HepG2 (cell line): ENCODE data around the gene ABCC1. TPM values are rescaled to one million over a fixed set of nuclear protein-coding genes. Genes with fewer than 3 reads are reported as not detected.
A peak's percentile ranks its signal among the peaks of the same experiment; 100 is the strongest.

ENCODE experiments used
- ATAC-seq: fragments of 200-7000 bp; cut with Tn5 transposase; 3 replicates; pipeline ENCODE4 v1.9.1; 2020; ENCODE audit warnings: mild to moderate bottlenecking, moderate library complexity
- BruUV-seq: library from RNA; stranded (reverse); fragments of 400-500 nt; replicated peaks from 2 replicates; lab custom pipeline; 2021; lab: Mats Ljungman, UMichigan
- CTCF ChIA-PET: fragments of 300-600 bp; formaldehyde crosslinking; extraction: SDS; loops from one replicate; lab custom pipeline; 2021; ENCODE audit warnings: low total read pairs, inconsistent platforms, low intra/inter-chr PET ratio; lab: Yijun Ruan, JAX
- POLR2A ChIA-PET: fragments of 350-600 bp; sonication (Branson Sonifier 250); formaldehyde crosslinking; loops from one replicate; lab custom pipeline; 2020; ENCODE audit warnings: antibody characterized with exemption, inconsistent platforms; lab: Yijun Ruan, JAX
- DNase-seq: peaks from one replicate; pipeline ENCODE4 v3.0.0-alpha.2; 2015; ENCODE audit warnings: low spot score
- FAIRE-seq: peaks from 3 replicates; lab custom pipeline; 2011; peaks lifted over from hg19 to GRCh38; lab: Jason Lieb, UNC
- H2AFZ ChIP-seq: one replicate; pipeline ENCODE4 v1.6.1; 2011; ENCODE audit warnings: low read length, inconsistent platforms
- H3K27ac ChIP-seq: fragments of 300-600 bp; 3 replicates; pipeline ENCODE4 v1.8.0; 2011; ENCODE audit warnings: mixed run types, mild to moderate bottlenecking, mixed read lengths, low read length, inconsistent platforms; ENCODE audit not compliant: insufficient read depth; ENCODE audit errors: extremely low read length
- H3K27me3 ChIP-seq, 2 experiments: fragments of 200-600 bp in 1 of 2; 2 replicates in 1 of 2; 3 replicates in 1 of 2; pipeline versions ENCODE4 v1.6.0 to v1.8.0; 2011; ENCODE audit warnings: low read length in 2 of 2, mild to moderate bottlenecking in 2 of 2, moderate library complexity in 2 of 2, inconsistent platforms in 1 of 2; ENCODE audit not compliant: insufficient read depth in 2 of 2, control insufficient read depth in 1 of 2
- H3K36me3 ChIP-seq, 2 experiments: fragments of 200-600 bp in 1 of 2; replicated peaks in 1 of 2; 2 replicates in 1 of 2; 3 replicates in 1 of 2; pipeline versions ENCODE4 v1.5.1 to v1.8.0; 2011; ENCODE audit warnings: low read length in 2 of 2, inconsistent platforms in 1 of 2; ENCODE audit not compliant: insufficient read depth in 2 of 2, control insufficient read depth in 1 of 2
- H3K4me1 ChIP-seq: 2 replicates; pipeline ENCODE4 v1.5.1; 2012; ENCODE audit warnings: low read length, inconsistent platforms; ENCODE audit not compliant: insufficient read depth
- H3K4me2 ChIP-seq: 2 replicates; pipeline ENCODE4 v1.6.0; 2011; ENCODE audit warnings: low read depth, low read length, inconsistent platforms
- H3K4me3 ChIP-seq, 3 experiments: fragments of 200-600 bp in 1 of 3; sonication (generic), shearing (Covaris generic) in 1 of 3; replicated peaks in 1 of 3; 2 replicates each; pipeline ENCODE4 v1.5.1; 2011 to 2016; ENCODE audit warnings: low read length in 3 of 3, inconsistent platforms in 2 of 3, low read depth in 2 of 3, mild to moderate bottlenecking in 2 of 3, control low read depth in 1 of 3, mixed read lengths in 1 of 3; ENCODE audit not compliant: insufficient read depth in 1 of 3
- H3K79me2 ChIP-seq: one replicate; pipeline ENCODE4 v1.6.1; 2011; ENCODE audit warnings: low read length, inconsistent platforms; ENCODE audit not compliant: insufficient read depth
- H3K9ac ChIP-seq: 2 replicates; pipeline ENCODE4 v1.6.0; 2011; ENCODE audit warnings: mild to moderate bottlenecking, low read depth, low read length, inconsistent platforms; ENCODE audit not compliant: insufficient read depth
- H3K9me3 ChIP-seq: 2 replicates; pipeline ENCODE4 v1.5.1; 2012; ENCODE audit warnings: mild to moderate bottlenecking, low read length
- H4K20me1 ChIP-seq: 2 replicates; pipeline ENCODE4 v1.6.0; 2011; ENCODE audit warnings: inconsistent platforms, mild to moderate bottlenecking, low read length, moderate library complexity; ENCODE audit not compliant: insufficient read depth
- ATF7 ChIP-seq, 2 experiments: fragments of 450-650 bp in 1 of 2; sonication (generic) in 1 of 2; formaldehyde crosslinking in 1 of 2; IDR thresholded peaks; 2 replicates each; pipeline versions ENCODE4 v1.4.0 to v1.6.1; 2016 to 2020; ENCODE audit warnings: antibody characterized with exemption in 1 of 2, mild to moderate bottlenecking in 1 of 2, missing genetic modification reagents in 1 of 2
- ELF4 ChIP-seq: sonication (generic); formaldehyde crosslinking; IDR thresholded peaks from 2 replicates; pipeline ENCODE4 v1.5.0; 2020; ENCODE audit warnings: missing genetic modification reagents, mild to moderate bottlenecking, moderate library complexity, borderline replicate concordance
- FOXA1 ChIP-seq, 2 experiments: fragments of 450-650 bp in 1 of 2; sonication (generic) in 1 of 2; formaldehyde crosslinking in 1 of 2; IDR thresholded peaks; 2 replicates each; pipeline versions ENCODE4 v1.4.0 to v1.6.1; 2016 to 2020; ENCODE audit warnings: missing genetic modification reagents in 1 of 2
- FOXP1 ChIP-seq, 2 experiments: fragments of 450-650 bp in 1 of 2; IDR thresholded peaks; 2 replicates each; pipeline ENCODE4 v1.6.1; 2017 to 2018; ENCODE audit warnings: antibody characterized with exemption in 1 of 2
- HIVEP1 ChIP-seq: sonication (generic); formaldehyde crosslinking; IDR thresholded peaks from 2 replicates; pipeline ENCODE4 v1.4.0; 2020; ENCODE audit warnings: mild to moderate bottlenecking, missing genetic modification reagents
- KMT2B ChIP-seq: IDR thresholded peaks from 2 replicates; pipeline ENCODE4 v1.6.1; 2016; ENCODE audit warnings: missing genetic modification reagents, missing compliant biosample characterization
- ZNF253 ChIP-seq: sonication (generic); formaldehyde crosslinking; IDR thresholded peaks from 2 replicates; pipeline ENCODE4 v1.8.0; 2022; ENCODE audit warnings: mild to moderate bottlenecking, missing genetic modification reagents, borderline replicate concordance
- ZNF772 ChIP-seq: sonication (generic); formaldehyde crosslinking; IDR thresholded peaks from 2 replicates; pipeline ENCODE4 v1.5.0; 2020; ENCODE audit warnings: mild to moderate bottlenecking, missing genetic modification reagents
- WGBS: methylation state at CpG from one replicate; pipeline ENCODE4 v1.1.6; 2017; ENCODE audit warnings: low lambda C conversion rate; 5-methylcytosine and 5-hydroxymethylcytosine counted together
- in situ Hi-C: cut with HindIII; loops from 2 replicates; pipeline ENCODE4 v1.10.0; 2017; ENCODE audit warnings: low pct_unique_long_range_greater_than_20kb; ENCODE audit not compliant: extremely low pct_ligation_motif_present
- intact Hi-C: fragments of 100-400 bp; cut with micrococcal nuclease; formaldehyde crosslinking; loops from one replicate; pipeline ENCODE4 v1.10.0; 2022; ENCODE audit not compliant: unreplicated experiment
- polyA plus RNA-seq, 8 experiments: library from polyadenylated mRNA; depleted of rRNA in 3 of 8; stranded (reverse) in 7 of 8; unstranded in 1 of 8; fragments of >200 nt; fragmentation: Illumina TruSeq in 4 of 8; extraction: Trizol in 4 of 8; gene quantifications; 2 replicates each; pipeline versions ENCODE4 v1.2.1 to v1.2.3, GENCODE V29; 2011 to 2016; ENCODE audit warnings: low read depth in 4 of 8, missing spikeins in 1 of 8, mixed read lengths in 1 of 8; ENCODE audit not compliant: insufficient read depth in 1 of 8
- total RNA-seq, 5 experiments: library from RNA; depleted of rRNA; stranded (reverse); fragments of >200 nt; fragmentation: Illumina TruSeq; extraction: Trizol; gene quantifications; 2 replicates each; pipeline ENCODE4 v1.2.3, GENCODE V29; 2016; ENCODE audit warnings: low read depth in 1 of 5
- TF ChIP-seq, protein P1 (sequence below): sonication (generic); formaldehyde crosslinking; IDR thresholded peaks from 2 replicates; pipeline ENCODE4 v1.5.0; 2020; ENCODE audit warnings: mild to moderate bottlenecking, missing genetic modification reagents
- TF ChIP-seq, protein P2 (sequence below): sonication (generic); formaldehyde crosslinking; IDR thresholded peaks from 2 replicates; pipeline ENCODE4 v1.4.0; 2020; ENCODE audit warnings: mild to moderate bottlenecking, missing genetic modification reagents
- TF ChIP-seq, protein P3 (sequence below): sonication (generic); formaldehyde crosslinking; IDR thresholded peaks from 2 replicates; pipeline ENCODE4 v1.4.0; 2020; ENCODE audit warnings: missing genetic modification reagents, mild to moderate bottlenecking, borderline replicate concordance

Gene ABCC1
- total and polyA plus RNA-seq, 2 of the 13 experiments (the other 11 are each of a cell fraction or from before 2014, with no cell fraction given): 13.0 to 30.6 TPM

DNA sequence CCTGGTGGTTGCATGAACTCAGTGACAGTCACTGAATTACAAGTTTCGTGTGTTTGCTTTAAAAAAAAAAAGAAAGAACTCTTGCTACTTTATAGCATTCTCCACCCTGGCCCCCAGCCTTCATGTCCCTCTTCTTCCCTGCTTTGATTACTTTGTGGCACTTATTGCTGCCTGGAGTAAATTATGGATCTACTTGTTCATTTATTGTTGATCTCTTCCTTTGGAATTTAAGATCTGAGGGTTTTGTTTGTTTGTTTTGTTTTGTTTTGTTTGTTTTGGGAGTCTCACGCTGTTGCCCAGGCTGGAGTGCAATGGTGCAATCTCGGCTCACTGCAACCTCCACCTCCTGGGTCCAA lies 147.4 kb downstream of the ABCC1 start:
- in situ Hi-C loops: no loop called here
- Histone ChIP-seq H2AFZ (no peak overlapping the region), H3K9ac (no peak overlapping the region), H3K36me3 (peaks cover 27 to 59% of the 10 kb centered on the region in 2 experiments; a peak in 4 of 5 replicates), H3K27ac (no peak overlapping the region), H3K4me2 (no peak overlapping the region), H3K4me1 (no peaks in the 10 kb centered on the region), H3K4me3 (no peak overlapping the region), H4K20me1 (no peaks in the 10 kb centered on the region), H3K79me2 (no peaks in the 10 kb centered on the region), H3K9me3 (no peaks in the 10 kb centered on the region), H3K27me3 (no peaks in the 10 kb centered on the region)
- POLR2A ChIA-PET: no interaction called here
- no peak for FAIRE-seq
- TF ChIP-seq FOXP1 (IDR thresholded peaks at IDR 0.05) (peak; percentile 49; the same call in 1 of the 2 replicates), FOXP1 (CRISPR knock-in tag; IDR thresholded peaks at IDR 0.05) (no peak), KMT2B (CRISPR knock-in tag) (no peak), FOXA1 (IDR thresholded peaks at IDR 0.05) (0 out of 2 replicates have a peak, but pooled peaks have one; percentile 43), FOXA1 (CRISPR knock-in tag; IDR thresholded peaks at IDR 0.05) (no peak)
- BruUV-seq: no TSS peak
- CTCF ChIA-PET: no interaction called here
- ATAC-seq: no peak
- WGBS: 91% methylated on average over 3 of the region's 3 CpGs
- intact Hi-C loops: no loop called here
- no peak for DNase-seq

DNA sequence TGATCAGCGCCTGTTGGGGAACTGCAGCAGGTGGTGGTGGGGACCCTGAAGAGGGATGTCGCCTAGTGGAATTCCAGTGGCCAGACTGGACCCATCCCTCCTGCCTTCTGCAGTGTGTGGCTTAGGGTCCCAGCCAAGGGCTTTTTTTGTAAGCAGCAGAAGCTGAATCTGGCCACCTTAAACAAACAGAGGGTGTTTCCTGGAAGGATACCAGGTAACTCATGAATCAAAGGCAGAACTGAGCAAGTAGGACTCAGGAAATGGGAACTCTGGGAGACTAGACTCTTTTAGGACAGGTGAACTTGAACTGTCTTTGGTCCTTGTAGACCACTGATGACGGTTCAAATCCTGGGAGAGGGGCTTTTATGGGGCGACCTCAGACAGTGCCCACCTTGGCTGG lies 149.9 kb downstream of the ABCC1 start:
- H3K4me2 ChIP-seq: no peak overlapping the region
- H3K4me1 ChIP-seq: no peaks in the 10 kb centered on the region
- H3K27ac ChIP-seq: no peak overlapping the region
- no peaks in the 10 kb centered on the region for H3K27me3 ChIP-seq
- H3K4me3 ChIP-seq: no peak overlapping the region
- ChIA-PET POLR2A (no interaction called here), CTCF (no interaction called here)
- intact Hi-C loops (no loop called here), in situ Hi-C loops (no loop called here)
- 100% methylated on average over 4 of the region's 4 CpGs for WGBS
- no peak for FAIRE-seq
- no peaks in the 10 kb centered on the region for H3K79me2 ChIP-seq
- no peak for ATAC-seq
- H3K36me3 ChIP-seq: peaks cover 33 to 64% of the 10 kb centered on the region in 2 experiments; a peak in 4 of 5 replicates
- H4K20me1 ChIP-seq: no peaks in the 10 kb centered on the region
- no peak overlapping the region for H2AFZ ChIP-seq
- no peak overlapping the region for H3K9ac ChIP-seq
- H3K9me3 ChIP-seq: no peaks in the 10 kb centered on the region
- no TSS peak for BruUV-seq
- no peak for DNase-seq
- TF ChIP-seq ELF4 (no peak), ZNF772 (CRISPR knock-in tag) (no peak), ATF7 (IDR thresholded peaks at IDR 0.05) (no peak), ATF7 (CRISPR knock-in tag; IDR thresholded peaks at IDR 0.05) (no peak), ZNF253 (CRISPR knock-in tag) (no peak), HIVEP1 (CRISPR knock-in tag) (no peak)
- TF ChIP-seq, protein P1, sequence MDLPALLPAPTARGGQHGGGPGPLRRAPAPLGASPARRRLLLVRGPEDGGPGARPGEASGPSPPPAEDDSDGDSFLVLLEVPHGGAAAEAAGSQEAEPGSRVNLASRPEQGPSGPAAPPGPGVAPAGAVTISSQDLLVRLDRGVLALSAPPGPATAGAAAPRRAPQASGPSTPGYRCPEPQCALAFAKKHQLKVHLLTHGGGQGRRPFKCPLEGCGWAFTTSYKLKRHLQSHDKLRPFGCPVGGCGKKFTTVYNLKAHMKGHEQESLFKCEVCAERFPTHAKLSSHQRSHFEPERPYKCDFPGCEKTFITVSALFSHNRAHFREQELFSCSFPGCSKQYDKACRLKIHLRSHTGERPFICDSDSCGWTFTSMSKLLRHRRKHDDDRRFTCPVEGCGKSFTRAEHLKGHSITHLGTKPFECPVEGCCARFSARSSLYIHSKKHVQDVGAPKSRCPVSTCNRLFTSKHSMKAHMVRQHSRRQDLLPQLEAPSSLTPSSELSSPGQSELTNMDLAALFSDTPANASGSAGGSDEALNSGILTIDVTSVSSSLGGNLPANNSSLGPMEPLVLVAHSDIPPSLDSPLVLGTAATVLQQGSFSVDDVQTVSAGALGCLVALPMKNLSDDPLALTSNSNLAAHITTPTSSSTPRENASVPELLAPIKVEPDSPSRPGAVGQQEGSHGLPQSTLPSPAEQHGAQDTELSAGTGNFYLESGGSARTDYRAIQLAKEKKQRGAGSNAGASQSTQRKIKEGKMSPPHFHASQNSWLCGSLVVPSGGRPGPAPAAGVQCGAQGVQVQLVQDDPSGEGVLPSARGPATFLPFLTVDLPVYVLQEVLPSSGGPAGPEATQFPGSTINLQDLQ (CRISPR knock-in tag): no peak
- TF ChIP-seq, protein P2, sequence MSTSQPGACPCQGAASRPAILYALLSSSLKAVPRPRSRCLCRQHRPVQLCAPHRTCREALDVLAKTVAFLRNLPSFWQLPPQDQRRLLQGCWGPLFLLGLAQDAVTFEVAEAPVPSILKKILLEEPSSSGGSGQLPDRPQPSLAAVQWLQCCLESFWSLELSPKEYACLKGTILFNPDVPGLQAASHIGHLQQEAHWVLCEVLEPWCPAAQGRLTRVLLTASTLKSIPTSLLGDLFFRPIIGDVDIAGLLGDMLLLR: no peak
- TF ChIP-seq, protein P3, sequence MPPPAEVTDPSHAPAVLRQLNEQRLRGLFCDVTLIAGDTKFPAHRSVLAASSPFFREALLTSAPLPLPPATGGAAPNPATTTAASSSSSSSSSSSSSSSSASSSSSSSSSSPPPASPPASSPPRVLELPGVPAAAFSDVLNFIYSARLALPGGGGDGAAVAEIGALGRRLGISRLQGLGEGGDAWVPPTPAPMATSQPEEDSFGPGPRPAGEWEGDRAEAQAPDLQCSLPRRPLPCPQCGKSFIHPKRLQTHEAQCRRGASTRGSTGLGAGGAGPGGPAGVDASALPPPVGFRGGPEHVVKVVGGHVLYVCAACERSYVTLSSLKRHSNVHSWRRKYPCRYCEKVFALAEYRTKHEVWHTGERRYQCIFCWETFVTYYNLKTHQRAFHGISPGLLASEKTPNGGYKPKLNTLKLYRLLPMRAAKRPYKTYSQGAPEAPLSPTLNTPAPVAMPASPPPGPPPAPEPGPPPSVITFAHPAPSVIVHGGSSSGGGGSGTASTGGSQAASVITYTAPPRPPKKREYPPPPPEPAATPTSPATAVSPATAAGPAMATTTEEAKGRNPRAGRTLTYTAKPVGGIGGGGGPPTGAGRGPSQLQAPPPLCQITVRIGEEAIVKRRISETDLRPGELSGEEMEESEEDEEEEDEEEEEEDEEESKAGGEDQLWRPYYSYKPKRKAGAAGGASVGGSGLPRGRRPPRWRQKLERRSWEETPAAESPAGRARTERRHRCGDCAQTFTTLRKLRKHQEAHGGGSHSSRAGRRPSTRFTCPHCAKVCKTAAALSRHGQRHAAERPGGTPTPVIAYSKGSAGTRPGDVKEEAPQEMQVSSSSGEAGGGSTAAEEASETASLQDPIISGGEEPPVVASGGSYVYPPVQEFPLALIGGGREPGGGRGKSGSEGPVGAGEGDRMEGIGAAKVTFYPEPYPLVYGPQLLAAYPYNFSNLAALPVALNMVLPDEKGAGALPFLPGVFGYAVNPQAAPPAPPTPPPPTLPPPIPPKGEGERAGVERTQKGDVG (CRISPR knock-in tag): no peak
